Germinal center (tissue), 1 donor: ENCODE measurements around the gene PBXIP1.
"Not testable (repeated sequence)": the region's sequence is repeated elsewhere in the genome, so short reads cannot be mapped to it uniquely, and the experiment has no call there.

Experiments
- DNase-seq: peaks from one replicate; pipeline ENCODE4 v3.0.0; 2012; ENCODE audit warnings: mixed read lengths, low spot score

Gene PBXIP1

DNA sequence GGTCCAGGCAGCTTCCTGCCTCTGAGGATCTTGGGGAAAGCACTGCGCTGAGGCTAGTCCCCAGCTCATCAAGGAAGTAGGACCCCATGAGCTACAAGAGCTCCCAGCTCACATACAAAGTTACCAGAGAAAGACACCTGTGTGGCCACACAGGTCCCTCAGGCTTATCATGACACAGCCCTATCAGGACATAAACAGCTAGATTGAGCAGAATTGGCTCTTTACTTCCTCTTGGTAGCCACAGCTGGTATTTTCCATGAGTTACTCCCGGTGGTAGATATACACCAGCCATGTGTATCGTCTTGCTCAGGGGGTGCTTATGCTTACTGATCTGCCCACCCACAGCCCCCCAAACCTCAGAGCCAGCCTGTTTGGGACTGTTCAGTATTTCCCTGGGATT lies 38.7 kb upstream of the PBXIP1 start:
- no peak for DNase-seq

GRCh38 chr1:154994269-154994587 lies 38.3 kb upstream of the PBXIP1 start:
- no peak for DNase-seq

DNA sequence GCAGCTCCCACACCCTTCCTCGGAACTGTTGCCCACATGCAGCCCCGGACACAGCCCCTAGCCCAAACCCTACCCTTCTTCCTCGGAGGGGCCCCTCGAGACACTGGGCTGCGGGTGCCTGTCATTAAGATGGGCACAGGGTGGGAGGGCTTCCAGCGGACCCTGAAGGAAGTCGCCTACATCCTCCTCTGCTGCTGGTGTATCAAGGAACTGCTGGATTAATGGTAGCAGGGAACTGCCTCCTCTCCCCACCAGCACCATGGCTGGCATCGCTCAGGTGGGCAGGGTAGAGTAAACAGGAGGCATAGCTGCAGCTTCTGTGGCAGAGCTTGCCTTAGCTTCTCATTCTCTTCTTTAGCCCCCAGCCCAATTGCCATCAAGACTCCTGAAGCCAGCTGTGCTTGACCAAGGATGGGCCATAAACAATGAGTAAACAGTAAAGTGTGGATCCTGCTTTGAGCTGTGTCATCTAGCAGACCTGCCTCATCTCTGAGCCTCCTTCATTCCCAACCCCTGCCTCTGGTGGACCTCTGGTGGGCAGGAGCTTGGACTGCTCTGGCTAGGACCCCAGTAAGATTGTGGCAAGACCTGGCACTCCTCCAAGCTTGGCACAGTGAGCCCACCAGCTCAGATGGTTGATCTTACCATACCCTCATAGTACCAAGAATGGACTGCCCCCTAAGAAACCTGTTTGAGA lies 37.8 kb upstream of the PBXIP1 start, which contains the start of gene LENEP:
TSS of gene LENEP (plus strand) at position 15 of the 697 bp plus-strand sequence. CDS start at position 37, 22 bp downstream.
- no peak for DNase-seq

- DNase-seq: no peak
Measured at GRCh38 chr1:154992721-154993571, 37.0 kb upstream of the PBXIP1 start.

GRCh38 chr1:154990276-154990675 lies 34.4 kb upstream of the PBXIP1 start:
- DNase-seq: no peak

DNA sequence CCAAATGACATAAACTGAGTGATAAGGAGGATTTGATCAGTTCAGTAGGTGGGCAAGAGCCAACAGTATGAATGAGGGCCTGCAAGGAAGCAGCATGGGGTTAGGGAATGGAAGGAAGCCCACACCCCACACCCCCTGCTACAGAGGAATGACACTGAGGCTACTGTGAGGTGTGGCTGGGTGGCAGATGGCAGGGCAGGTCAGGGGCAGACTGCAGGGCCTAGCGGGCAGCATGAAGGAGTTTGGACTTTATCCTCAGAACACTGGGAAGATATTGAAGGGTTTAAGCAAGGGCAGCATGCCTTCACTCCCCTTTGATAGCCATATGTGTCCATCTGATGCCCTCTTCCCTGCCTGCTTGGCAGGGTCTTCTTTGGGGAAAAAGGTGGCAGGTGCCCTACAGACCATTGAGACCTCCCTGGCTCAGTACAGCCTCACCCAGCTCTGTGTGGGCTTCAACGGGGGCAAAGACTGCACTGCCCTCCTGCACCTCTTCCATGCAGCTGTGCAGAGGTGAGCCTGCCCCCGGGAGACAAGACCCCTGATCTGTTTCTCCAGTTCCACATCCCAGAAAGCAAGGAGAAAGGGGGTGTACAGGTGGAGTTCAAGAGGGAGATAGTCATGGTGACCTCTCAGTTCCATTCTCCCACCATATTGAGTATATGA lies 33.4 kb upstream of the PBXIP1 start:
- DNase-seq: no peak

- DNase-seq: no peak
Measured at GRCh38 chr1:154988058-154988954, 32.4 kb upstream of the PBXIP1 start.

GRCh38 chr1:154987326-154987725 lies 31.4 kb upstream of the PBXIP1 start:
- no peak for DNase-seq

DNA sequence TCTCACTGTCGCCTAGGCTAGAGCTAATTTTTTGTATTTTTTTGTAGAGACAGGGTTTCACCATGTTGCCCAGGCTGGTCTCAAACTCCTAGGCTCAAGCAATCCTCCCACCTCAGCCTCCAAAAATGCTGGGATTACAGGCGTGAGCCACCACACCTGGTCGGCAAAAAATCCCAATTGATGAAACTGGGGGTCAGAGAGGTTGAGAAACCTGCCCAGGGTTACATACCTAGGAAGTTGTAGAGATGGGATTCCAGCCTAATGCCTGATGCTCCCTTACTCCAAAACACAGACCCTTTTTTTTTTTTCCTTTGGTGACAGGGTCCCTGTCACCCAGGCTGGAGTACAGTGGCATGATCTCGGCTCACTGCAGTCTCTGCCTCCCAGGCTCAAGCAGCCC lies 30.8 kb upstream of the PBXIP1 start:
- DNase-seq: not testable (repeated sequence)

GRCh38 chr1:154983776-154984466 lies 28.0 kb upstream of the PBXIP1 start:
- no peak for DNase-seq

DNA sequence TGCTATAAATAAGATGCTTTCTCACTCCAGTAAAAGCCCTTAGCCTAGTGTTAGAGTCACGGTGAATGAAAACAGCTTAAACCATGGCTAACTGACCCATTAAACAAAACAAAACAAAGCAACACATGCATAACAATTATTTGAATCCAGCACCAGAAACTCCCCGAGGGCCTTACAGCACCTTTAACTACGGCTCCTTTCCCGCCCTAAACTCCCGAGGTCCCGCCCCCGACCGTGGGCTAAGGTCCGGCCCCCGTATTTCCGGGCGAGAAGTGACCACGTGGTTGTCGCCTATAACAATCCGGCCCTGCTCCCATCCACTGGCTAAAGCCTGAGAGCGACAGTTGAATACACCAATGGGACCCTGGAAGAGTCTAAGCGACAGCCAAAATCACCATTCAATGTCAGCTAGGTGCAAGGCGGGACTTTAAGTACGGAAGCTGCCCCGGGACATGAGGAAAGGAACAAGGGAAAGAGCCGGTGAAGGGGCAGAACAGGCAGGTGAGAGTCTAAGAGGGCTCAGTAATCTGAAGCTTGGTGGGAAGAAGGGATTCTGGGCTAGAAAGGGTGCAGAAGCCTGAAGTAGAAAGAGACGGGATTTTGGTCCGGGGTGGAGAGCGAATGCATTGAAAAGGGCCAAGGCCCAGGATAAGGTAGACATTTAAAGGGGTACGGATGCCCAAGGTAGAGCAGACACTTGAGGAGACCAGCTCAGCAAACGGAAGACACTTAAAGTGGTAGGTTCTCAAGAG lies 27.2 kb upstream of the PBXIP1 start, which contains the start of gene FLAD1:
TSS of gene FLAD1 (plus strand) at position 448 of the 752 bp plus-strand sequence. CDS start 351 bp downstream, outside the sequence.
- peak; percentile 99 for DNase-seq

- DNase-seq: no peak
Measured at GRCh38 chr1:154982341-154982740, 26.4 kb upstream of the PBXIP1 start.

DNA sequence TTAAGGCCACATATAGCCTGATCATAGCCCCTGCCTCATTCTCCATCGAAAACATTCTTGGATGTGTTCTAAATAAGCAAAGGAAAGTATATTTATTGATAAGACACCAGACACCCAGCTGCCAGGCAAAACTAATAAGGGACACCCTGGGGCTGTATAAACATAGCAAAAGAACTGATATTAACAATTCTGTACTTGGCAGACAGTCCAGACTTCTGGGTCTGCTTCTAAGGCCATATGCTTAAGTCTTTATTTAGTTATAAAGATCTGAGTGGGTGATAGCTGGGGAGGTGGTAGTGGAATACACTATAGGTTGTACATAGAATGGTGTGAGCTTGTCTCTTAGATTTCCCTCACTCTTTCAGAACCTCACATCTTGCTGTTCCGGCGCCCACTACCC lies 22.5 kb upstream of the PBXIP1 start:
- no peak for DNase-seq

GRCh38 chr1:154977762-154978161 lies 21.9 kb upstream of the PBXIP1 start:
- DNase-seq: not testable (repeated sequence)

DNA sequence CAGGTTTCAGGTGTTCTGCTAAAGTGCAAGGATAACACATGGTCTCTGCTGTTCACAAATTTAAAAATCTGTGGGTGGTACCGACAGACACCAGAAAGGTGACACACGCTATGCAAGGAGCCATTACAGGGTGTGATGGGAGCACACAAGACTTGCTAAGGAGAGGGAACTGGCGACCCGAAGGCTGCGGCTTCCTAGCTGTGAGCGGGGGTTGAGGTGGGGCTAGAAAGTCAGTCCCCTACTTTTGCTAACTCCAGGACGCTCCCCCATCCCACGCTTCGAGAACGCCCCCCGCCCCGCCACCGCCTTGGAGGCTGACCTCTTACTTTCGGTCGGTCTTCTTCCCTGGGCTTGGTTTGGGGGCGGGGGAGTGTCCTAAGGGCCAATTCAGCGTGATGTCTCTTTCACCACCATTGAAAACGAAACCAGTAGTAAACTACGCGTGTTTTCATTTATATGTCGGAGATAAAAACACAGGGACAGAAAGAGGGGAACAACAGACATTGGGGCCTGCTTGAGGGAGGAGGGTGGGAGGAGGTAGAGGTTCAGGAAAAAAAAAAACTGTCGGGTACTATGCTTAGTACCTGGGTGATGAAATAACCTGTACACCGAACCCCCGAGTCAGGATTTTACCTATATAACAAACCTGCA lies 19.6 kb upstream of the PBXIP1 start:
- peak; percentile 31 for DNase-seq

GRCh38 chr1:154974808-154975408 lies 19.0 kb upstream of the PBXIP1 start:
- DNase-seq: peak; percentile 92

DNA sequence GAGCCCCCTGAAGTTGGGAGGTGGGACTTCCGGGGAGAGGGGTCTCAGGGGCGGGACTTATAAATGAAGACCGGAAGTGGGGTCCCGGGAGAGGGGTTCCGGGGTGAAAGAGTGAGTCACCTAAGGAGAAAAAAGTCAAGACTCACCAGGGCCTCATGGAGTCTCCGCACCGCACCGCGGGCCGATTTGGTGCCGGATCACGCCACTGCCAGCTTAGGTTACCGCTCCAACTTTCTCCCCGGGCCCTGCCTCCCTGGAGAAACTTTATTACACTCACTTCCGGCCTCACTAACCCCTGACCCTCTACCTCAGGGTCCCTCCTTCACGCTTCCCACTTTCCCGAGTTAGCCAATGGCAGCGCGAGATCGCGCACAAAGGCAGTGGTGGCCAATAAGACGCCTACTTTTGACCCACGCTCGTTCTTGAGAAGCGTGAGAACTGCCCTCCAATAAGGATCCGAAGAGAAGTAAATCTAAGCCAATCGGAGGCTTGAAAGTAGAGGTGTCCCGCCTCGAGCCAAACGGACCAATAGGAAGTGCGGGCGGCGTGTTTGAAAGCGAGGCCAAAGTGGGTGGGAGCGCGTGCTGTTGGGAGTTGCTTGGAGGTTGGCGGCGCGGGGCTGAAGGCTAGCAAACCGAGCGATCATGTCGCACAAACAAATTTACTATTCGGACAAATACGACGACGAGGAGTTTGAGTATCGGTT lies 18.4 kb upstream of the PBXIP1 start, which contains the start of gene CKS1B:
TSS of gene CKS1B (plus strand) at position 580 of the 706 bp plus-strand sequence. CDS start at position 645, 65 bp downstream.
- peak; percentile 98 for DNase-seq

GRCh38 chr1:154973344-154974101 lies 17.6 kb upstream of the PBXIP1 start:
- peak; percentile 87 for DNase-seq
